Mammary epithelial cell (primary cell): Measurements from ENCODE around the gene SMARCB1.

Source experiments
- CTCF ChIP-seq, 2 donors: IDR thresholded peaks in 1 of 2; conservative IDR thresholded peaks in 1 of 2; 2 replicates each; pipeline ENCODE4 v1.5.1; 2011 to 2012; ENCODE audit warnings: inconsistent platforms in 2 of 2, low read length in 2 of 2, mild to moderate bottlenecking in 2 of 2, control low read depth in 1 of 2, low read depth in 1 of 2; ENCODE audit not compliant: insufficient read depth in 1 of 2; ENCODE audit errors: extremely low read depth in 1 of 2
- EZH2 ChIP-seq: IDR thresholded peaks from 2 replicates; pipeline ENCODE4 v1.6.1; 2012; ENCODE audit warnings: low read length, inconsistent platforms, borderline replicate concordance

GRCh38 chr22:23836281-23836680 lies 49.5 kb downstream of the SMARCB1 start:
- TF ChIP-seq CTCF (conservative IDR thresholded peaks at IDR 0.05 in 1 of 2, IDR thresholded peaks at IDR 0.05 in 1 of 2; ENCODE audit: extremely low read depth in 1 of 2, insufficient read depth in 1 of 2, low read depth in 1 of 2, low read length in 2 of 2) (no peak), EZH2 (no peak)
